Uterus (tissue), 2 donors: ENCODE measurements around the gene TNKS1BP1.

Experiments used
- CTCF ChIP-seq, 4 experiments: fragments of 200-600 bp in 2 of 4; fragments of 450-650 bp in 2 of 4; sonication (generic) in 2 of 4; IDR thresholded peaks; one replicate each; pipeline ENCODE4 v1.5.1; 2016 to 2019; ENCODE audit warnings: antibody characterized with exemption in 4 of 4, mild to moderate bottlenecking in 2 of 4, moderate library complexity in 1 of 4
- POLR2A ChIP-seq, 2 donors: fragments of 450-650 bp; IDR thresholded peaks; one replicate each; pipeline ENCODE4 v1.6.1; 2016; ENCODE audit warnings: antibody characterized with exemption in 2 of 2, mild to moderate bottlenecking in 1 of 2, moderate library complexity in 1 of 2

DNA sequence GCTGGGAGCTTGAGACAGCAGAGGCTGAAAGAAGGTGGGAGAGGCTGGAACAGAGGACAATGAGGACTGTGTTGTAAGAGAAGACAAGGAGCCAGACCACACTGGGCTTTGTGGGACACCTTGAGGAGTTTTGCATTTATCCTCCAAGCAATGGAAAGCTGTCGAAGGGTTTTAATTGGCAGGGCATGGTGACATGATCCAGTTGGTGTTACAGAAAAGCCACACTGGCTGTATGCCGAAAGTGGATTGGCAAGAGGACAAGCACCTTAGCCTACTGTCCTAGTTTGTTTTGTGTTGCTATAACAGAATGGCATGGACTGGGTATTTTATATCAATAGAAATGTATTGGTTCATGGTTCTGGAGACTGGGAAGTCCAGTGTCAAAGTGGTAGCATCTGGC, 73.7 kb downstream of the TNKS1BP1 start:
- no peak for TF ChIP-seq CTCF (IDR thresholded peaks at IDR 0.05)
- TF ChIP-seq POLR2A (IDR thresholded peaks at IDR 0.05) = no peak
